Esophagus squamous epithelium (tissue), 5 donors: Measurements from ENCODE around the gene TOR1A. TPM values are rescaled to one million over a fixed set of nuclear protein-coding genes. Genes with fewer than 3 reads are reported as not detected.

Source experiments
- DNase-seq: peaks from one replicate; lab custom pipeline; 2025; lab: John Stamatoyannopoulos, UW
- H3K27ac ChIP-seq, 4 donors: fragments of 200-600 bp; sonication (generic); one replicate each; pipeline ENCODE4 v1.5.1; 2016 to 2019; ENCODE audit warnings: mild to moderate bottlenecking in 1 of 4
- H3K27me3 ChIP-seq, 4 donors: fragments of 200-600 bp; sonication (generic); 1 replicate in 3 of 4; 2 replicates in 1 of 4; pipeline versions ENCODE4 v1.5.1 to v1.6.0; 2017 to 2021; ENCODE audit warnings: antibody characterized with exemption in 1 of 4
- H3K36me3 ChIP-seq, 3 donors: fragments of 200-600 bp; sonication (generic); one replicate each; pipeline ENCODE4 v1.5.1; 2016 to 2019
- H3K4me1 ChIP-seq, 3 donors: fragments of 200-600 bp; sonication (generic); one replicate each; pipeline ENCODE4 v1.5.1; 2017 to 2019
- H3K4me3 ChIP-seq, 4 donors: fragments of 200-600 bp; sonication (generic); 1 replicate in 3 of 4; 2 replicates in 1 of 4; pipeline ENCODE4 v1.5.1; 2016 to 2019; ENCODE audit warnings: mild to moderate bottlenecking in 2 of 4, moderate library complexity in 1 of 4
- H3K9me3 ChIP-seq, 3 donors: fragments of 200-600 bp; sonication (generic); one replicate each; pipeline ENCODE4 v1.5.1; 2016 to 2019
- POLR2A ChIP-seq, 4 donors: fragments of 450-650 bp; IDR thresholded peaks; one replicate each; pipeline ENCODE4 v1.6.1; 2017; ENCODE audit warnings: antibody characterized with exemption in 4 of 4, mild to moderate bottlenecking in 4 of 4, moderate library complexity in 3 of 4
- WGBS, 2 donors: methylation state at CpG; one replicate each; pipeline ENCODE4 v1.1.5; 2018; 5-methylcytosine and 5-hydroxymethylcytosine counted together
- intact Hi-C: fragments of 100-400 bp; cut with DNase I; formaldehyde crosslinking; loops from one replicate; pipeline ENCODE4 v1.15.0; 2022
- total RNA-seq, 4 donors: library from RNA; depleted of rRNA; stranded (reverse); fragments of >200 nt; gene quantifications; one replicate each; pipeline ENCODE4 v1.1.0, GENCODE V29; 2016
- TF ChIP-seq, protein P1 (sequence below), 6 experiments: fragments of 450-650 bp in 4 of 6; fragments of 200-600 bp in 2 of 6; sonication (generic) in 2 of 6; IDR thresholded peaks; one replicate each; pipeline ENCODE4 v1.5.1; 2016 to 2019; ENCODE audit warnings: antibody characterized with exemption in 6 of 6, mild to moderate bottlenecking in 4 of 6, moderate library complexity in 4 of 6
- donor health status: DM: yes; HTN: yes; CAD: no.

Gene TOR1A
- total RNA-seq, 4 donors from 2014 or later: 11.3 to 34.7 (median 24.8) TPM

DNA sequence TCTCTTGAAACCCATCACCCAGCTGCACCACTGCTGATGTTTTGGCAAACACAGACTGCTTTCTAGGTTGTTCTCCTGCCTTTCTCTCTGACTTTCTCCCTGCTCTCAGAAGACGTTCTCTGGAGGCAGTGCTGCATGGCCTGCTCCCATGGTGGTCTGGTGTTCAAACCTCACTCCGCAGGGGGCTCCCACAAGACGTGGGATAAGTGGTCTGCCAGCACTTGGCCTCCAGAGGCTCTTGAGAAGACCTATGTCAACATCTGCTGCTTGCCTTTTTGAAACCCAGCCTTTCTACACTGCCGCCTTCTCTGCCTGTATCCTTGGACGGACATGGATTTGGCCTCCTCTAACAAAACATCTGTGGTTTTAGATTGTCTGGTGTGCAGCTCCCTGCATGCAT is 27.9 kb upstream of the TOR1A start:
- H3K4me1 ChIP-seq: peaks cover 0 to 62% (median 13%) of the 10 kb centered on the region in 3 donors
- no peak overlapping the region for H3K4me3 ChIP-seq
- H3K9me3 ChIP-seq: no peaks in the 10 kb centered on the region
- H3K27me3 ChIP-seq: no peaks in the 10 kb centered on the region
- no peak for DNase-seq
- peak overlapping the region in 3 of 4 donors; percentile 9 to 75 (median 64) for H3K27ac ChIP-seq
- WGBS, 2 donors: 67 to 70% methylated on average over 5 of the region's 5 CpGs
- TF ChIP-seq, protein P1, sequence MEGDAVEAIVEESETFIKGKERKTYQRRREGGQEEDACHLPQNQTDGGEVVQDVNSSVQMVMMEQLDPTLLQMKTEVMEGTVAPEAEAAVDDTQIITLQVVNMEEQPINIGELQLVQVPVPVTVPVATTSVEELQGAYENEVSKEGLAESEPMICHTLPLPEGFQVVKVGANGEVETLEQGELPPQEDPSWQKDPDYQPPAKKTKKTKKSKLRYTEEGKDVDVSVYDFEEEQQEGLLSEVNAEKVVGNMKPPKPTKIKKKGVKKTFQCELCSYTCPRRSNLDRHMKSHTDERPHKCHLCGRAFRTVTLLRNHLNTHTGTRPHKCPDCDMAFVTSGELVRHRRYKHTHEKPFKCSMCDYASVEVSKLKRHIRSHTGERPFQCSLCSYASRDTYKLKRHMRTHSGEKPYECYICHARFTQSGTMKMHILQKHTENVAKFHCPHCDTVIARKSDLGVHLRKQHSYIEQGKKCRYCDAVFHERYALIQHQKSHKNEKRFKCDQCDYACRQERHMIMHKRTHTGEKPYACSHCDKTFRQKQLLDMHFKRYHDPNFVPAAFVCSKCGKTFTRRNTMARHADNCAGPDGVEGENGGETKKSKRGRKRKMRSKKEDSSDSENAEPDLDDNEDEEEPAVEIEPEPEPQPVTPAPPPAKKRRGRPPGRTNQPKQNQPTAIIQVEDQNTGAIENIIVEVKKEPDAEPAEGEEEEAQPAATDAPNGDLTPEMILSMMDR (IDR thresholded peaks at IDR 0.05): no peak
- no peak for TF ChIP-seq POLR2A (IDR thresholded peaks at IDR 0.05)
- intact Hi-C loops: no loop called here
- H3K36me3 ChIP-seq: peaks cover 0 to 72% (median 10%) of the 10 kb centered on the region in 3 donors

DNA sequence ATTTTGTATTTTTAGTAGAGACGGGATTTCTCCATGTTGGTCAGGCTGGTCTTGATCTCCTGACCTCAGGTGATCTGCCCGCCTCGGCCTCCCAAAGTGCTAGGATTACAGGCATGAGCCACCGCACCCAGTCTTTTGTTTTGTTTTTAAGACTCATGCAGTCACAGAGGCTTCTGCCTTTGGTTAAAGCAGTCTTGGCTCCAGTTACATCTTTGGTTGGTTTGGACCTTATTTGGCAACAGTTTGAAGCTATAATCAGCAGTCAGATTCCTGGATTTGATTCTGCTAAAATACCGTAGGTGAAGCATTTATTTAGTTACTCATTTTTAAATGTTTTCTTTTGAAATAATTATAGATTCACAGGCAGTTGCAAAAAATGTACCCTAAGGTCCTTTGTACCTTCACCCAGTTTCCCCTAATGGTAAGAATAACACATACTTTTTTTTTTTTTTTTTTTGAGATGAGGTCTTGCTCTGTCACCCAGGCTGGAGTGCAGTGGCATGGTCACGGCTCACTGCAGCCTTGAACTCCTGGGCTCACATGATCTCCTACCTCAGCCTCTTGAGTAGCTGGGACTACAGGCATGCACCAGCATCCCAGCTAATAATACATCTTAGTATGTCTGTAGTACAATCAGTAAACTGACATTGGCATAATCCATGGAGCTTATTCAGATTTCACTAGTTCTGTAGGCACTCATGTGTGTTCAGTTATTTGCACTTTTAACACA is 27.1 kb upstream of the TOR1A start:
- Histone ChIP-seq H3K36me3 (peaks cover 0 to 64% (median 6%) of the 10 kb centered on the region in 3 donors), H3K27me3 (no peaks in the 10 kb centered on the region), H3K9me3 (no peaks in the 10 kb centered on the region), H3K27ac (peak overlapping the region in 3 of 4 donors; percentile 64 to 75 (median 75)), H3K4me1 (peaks cover 0 to 65% (median 13%) of the 10 kb centered on the region in 3 donors), H3K4me3 (no peak overlapping the region)
- TF ChIP-seq POLR2A (IDR thresholded peaks at IDR 0.05): no peak
- TF ChIP-seq, protein P1 (IDR thresholded peaks at IDR 0.05): no peak
- intact Hi-C loops: no loop called here
- no peak for DNase-seq
- 78 to 79% methylated on average over 6 of the region's 6 CpGs for WGBS, 2 donors

- H3K4me3 ChIP-seq: no peak overlapping the region
- no peaks in the 10 kb centered on the region for H3K27me3 ChIP-seq
- H3K27ac ChIP-seq: peak overlapping the region in 3 of 4 donors; percentile 64 to 75 (median 75)
- peaks cover 0 to 54% (median 5%) of the 10 kb centered on the region in 3 donors for H3K36me3 ChIP-seq
- 83 to 85% methylated on average over 6 of the region's 6 CpGs for WGBS, 2 donors
- intact Hi-C loops: no loop called here
- TF ChIP-seq POLR2A (IDR thresholded peaks at IDR 0.05): no peak
- TF ChIP-seq, protein P1 (IDR thresholded peaks at IDR 0.05): no peak
- H3K4me1 ChIP-seq: peaks cover 0 to 65% (median 13%) of the 10 kb centered on the region in 3 donors
- no peak for DNase-seq
- no peaks in the 10 kb centered on the region for H3K9me3 ChIP-seq
Observed at GRCh38 chr9:129849901-129850300, 26.0 kb upstream of the TOR1A start.

- Histone ChIP-seq H3K4me1 (peaks cover 0 to 65% (median 13%) of the 10 kb centered on the region in 3 donors), H3K27me3 (no peaks in the 10 kb centered on the region), H3K36me3 (peaks cover 0 to 44% (median 5%) of the 10 kb centered on the region in 3 donors), H3K27ac (peak overlapping the region in 2 of 4 donors; percentile 18 to 75), H3K4me3 (no peak overlapping the region), H3K9me3 (no peaks in the 10 kb centered on the region)
- intact Hi-C loops: no loop called here
- DNase-seq: no peak
- 36 to 69% methylated on average over 3 of the region's 4 CpGs for WGBS, 2 donors
- TF ChIP-seq, protein P1 (IDR thresholded peaks at IDR 0.05): no peak
- no peak for TF ChIP-seq POLR2A (IDR thresholded peaks at IDR 0.05)
Observed at GRCh38 chr9:129848712-129849441, 24.9 kb upstream of the TOR1A start.

DNA sequence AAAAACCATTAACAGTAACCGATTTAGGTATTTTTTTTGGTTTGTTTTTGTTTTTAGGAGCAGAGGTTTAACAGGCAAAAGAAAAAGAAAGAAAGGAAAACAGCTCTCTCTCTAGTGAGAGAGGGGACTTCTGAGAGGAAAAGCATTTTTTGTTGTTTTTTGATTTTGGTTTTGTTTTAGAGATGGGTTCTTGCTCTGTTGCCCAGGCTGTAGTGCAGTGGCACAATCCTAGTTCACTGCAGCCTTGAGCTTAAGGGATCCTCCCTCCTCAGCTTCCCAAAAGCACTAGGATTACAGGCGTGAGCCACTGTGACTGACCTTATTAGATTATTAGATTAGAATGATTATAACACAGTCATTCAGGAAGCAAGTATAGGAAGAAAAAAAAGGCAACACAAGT is 21.4 kb upstream of the TOR1A start:
- H3K4me3 ChIP-seq: no peak overlapping the region
- DNase-seq: no peak
- H3K9me3 ChIP-seq: no peaks in the 10 kb centered on the region
- no peak overlapping the region for H3K27ac ChIP-seq
- intact Hi-C loops: no loop called here
- peaks cover 0 to 23% (median 0%) of the 10 kb centered on the region in 3 donors for H3K36me3 ChIP-seq
- TF ChIP-seq, protein P1 (IDR thresholded peaks at IDR 0.05): no peak
- TF ChIP-seq POLR2A (IDR thresholded peaks at IDR 0.05): no peak
- H3K4me1 ChIP-seq: peaks cover 0 to 34% (median 9%) of the 10 kb centered on the region in 3 donors
- no peaks in the 10 kb centered on the region for H3K27me3 ChIP-seq
- WGBS, 2 donors: 56 to 69% methylated on average over 2 of the region's 2 CpGs
